Amniotic epithelial cell (primary cell): ENCODE data around the gene INTS13.
"Not testable (repeated sequence)": the region's sequence is repeated elsewhere in the genome, so short reads cannot be mapped to it uniquely, and the experiment has no call there.

ENCODE experiments used
- DNase-seq: peaks from one replicate; pipeline ENCODE4 v3.0.0-alpha.2; 2010; ENCODE audit warnings: low read depth

The INTS13 gene

GRCh38 chr12:26870491-26871419, 67.0 kb downstream of the INTS13 start:
- peak; percentile 98 for DNase-seq

- no peak for DNase-seq
Measured at GRCh38 chr12:26869908-26870459, 67.8 kb downstream of the INTS13 start.

- DNase-seq = no peak
Measured at GRCh38 chr12:26869104-26869494, 68.7 kb downstream of the INTS13 start.

- DNase-seq = no peak
Measured at GRCh38 chr12:26868447-26869103, 69.2 kb downstream of the INTS13 start.

GRCh38 chr12:26867080-26867479, 70.7 kb downstream of the INTS13 start:
- peak; percentile 74 for DNase-seq

GRCh38 chr12:26863515-26863914, 74.3 kb downstream of the INTS13 start:
- DNase-seq = peak; percentile 33

- not testable (repeated sequence) for DNase-seq
Measured at GRCh38 chr12:26862787-26863186, 75.0 kb downstream of the INTS13 start.

GRCh38 chr12:26861690-26862089, 76.1 kb downstream of the INTS13 start:
- DNase-seq = no peak

- DNase-seq = peak; percentile 23
Measured at GRCh38 chr12:26857465-26858176, 80.2 kb downstream of the INTS13 start.

GRCh38 chr12:26855337-26855736, 82.4 kb downstream of the INTS13 start:
- DNase-seq = peak; percentile 48
